Measurements from ENCODE around the gene P4HB. TPM values are rescaled to one million over a fixed set of nuclear protein-coding genes. Genes with fewer than 3 reads are reported as not detected.

P4HB gene
- total RNA-seq (2014; rRNA removed; shearing (Covaris generic)) = 800 and 860 TPM in 2 replicates
- polyA plus RNA-seq (2014; cell fraction: nucleus; rRNA removed) = 1,200 and 1,302 TPM in 2 replicates

GRCh38 chr17:81859906-81860755, at the start of gene P4HB:
Gene P4HB (minus strand): TSS chr17:81860535. CDS start chr17:81860471, 64 bp downstream.
- DNase-seq (ENCODE audit: extremely low read depth, low read depth) = no peak

GRCh38 chr17:81909231-81909630, 48.9 kb upstream of the P4HB start:
- no peak for DNase-seq (ENCODE audit: extremely low read depth, low read depth)

GRCh38 chr17:81908793-81909192, 48.5 kb upstream of the P4HB start:
- DNase-seq (ENCODE audit: extremely low read depth, low read depth) = no peak

DNA sequence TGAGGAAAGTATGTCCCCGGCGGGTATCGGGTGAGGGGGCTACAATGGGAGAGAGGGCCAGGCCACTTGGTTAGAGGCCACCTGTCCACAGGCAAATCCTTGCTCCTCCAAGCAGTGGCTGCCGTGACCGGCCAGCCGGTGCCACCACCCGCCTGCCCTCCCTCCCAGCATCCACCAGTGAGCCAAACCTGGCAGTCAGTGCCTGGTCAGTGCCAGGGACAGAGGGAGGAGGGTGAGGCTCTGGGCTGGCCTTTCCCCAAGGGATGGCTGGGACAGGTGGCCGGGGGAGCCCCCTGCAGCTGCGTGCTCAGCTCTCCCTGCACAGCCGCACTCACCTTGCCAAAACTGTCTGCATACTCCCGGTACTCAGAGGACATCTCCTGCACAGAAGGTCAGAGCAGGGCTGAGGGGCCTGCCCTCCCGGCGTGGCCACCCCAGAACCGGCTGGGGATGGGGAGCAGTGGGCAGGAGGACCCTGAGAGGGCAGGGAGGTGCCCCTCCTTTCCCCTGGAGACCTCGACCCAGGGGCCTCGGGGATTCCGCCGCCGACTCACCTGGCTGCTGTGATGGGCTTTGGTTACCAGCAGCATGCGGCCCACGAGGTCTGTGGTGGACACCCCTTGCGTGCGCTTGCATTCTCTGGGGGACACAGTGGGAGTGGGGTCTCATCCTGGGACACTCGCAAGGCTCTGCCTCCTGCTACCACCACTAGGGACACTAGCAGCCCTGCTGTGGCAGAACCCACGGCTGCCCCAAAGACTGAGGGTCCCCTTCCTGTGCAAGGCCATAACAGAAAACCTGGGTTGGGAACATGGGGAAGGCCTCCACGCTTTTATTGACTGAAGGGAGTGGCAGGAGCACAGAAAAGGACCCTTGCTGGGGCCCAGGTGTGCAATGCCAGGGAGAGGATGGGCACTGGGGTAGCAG, 47.1 kb upstream of the P4HB start:
- no peak for DNase-seq (ENCODE audit: extremely low read depth, low read depth)

DNA sequence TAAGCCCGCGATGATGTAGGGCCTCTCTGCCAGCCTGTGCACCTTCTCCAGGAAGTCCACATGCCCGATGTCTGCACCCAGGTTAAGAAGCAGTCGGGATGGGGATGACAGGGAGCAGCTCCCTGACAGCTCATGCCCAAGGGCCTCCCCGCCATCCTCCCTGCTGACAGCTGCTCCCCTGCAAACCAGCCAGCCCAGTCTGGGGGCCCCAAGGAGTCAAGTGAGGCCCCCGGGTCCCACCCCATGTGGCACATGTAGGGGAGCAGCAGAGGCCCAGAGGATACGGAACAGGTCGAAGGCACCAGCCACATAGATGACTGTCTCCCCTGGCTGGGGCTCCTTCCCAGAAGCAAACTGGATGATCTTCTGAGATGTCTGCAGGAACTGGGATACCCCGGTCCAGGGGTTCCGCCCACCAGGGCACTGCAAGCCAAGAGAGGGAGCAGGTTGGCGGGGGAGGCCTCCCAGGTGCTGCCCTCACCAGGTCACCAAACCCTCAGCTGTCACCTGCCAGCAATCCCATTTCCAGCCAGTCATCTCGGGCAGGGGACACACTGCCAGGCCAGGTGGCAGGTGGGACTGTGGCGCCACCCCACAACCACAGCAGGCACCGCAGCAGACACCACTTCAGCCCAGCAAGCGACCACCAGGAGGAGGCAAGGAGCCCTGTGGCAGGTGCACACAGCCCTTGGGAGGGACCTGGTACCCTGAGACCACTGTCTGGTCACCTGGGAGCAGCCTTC, 46.3 kb upstream of the P4HB start:
- DNase-seq (ENCODE audit: extremely low read depth, low read depth) = no peak

DNA sequence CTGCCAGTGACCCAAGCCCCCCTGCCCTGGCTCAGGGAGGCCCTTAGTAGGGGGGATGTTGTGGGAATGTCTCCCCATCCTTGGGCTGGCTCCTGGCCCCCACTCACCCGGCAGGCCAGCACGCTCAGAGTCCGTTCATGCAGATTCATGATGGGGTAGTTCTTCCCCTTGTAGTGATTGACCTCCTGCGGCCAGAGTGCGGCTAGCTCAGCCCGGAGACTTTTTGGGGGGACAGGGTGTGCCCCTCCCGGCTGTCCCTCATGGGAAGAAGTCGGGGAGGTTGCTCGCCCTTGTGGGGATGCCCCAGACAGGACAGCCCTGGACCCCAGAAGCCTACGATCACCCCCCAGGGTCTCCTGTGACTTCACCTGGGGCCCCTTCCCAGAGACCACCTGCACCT, 45.7 kb upstream of the P4HB start:
- no peak for DNase-seq (ENCODE audit: extremely low read depth, low read depth)

DNA sequence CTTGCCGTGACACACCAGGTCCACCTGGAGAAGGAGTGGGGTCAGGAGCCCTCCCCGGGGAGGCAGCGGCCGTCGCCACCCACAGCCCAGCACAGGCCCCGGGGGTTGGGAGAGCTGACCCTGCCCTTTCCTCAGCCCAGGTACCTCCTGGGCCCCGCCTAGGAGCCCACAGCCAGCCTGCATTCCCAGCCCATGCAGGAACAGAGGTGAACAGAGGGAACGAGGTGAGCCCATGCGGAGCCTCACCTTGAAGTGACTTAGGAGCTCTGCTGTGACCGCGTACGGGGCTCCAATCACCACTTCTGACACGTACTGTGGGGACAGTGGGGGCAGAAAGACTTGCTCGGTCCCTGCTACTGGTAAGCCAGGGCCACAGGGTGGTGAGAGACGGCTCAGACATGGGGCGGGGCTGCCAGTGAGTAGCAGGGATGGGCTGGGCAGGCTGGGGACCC, 45.1 kb upstream of the P4HB start:
- DNase-seq (ENCODE audit: extremely low read depth, low read depth) = no peak

- DNase-seq (ENCODE audit: extremely low read depth, low read depth) = no peak
Observed at GRCh38 chr17:81904600-81905423, 44.5 kb upstream of the P4HB start.

DNA sequence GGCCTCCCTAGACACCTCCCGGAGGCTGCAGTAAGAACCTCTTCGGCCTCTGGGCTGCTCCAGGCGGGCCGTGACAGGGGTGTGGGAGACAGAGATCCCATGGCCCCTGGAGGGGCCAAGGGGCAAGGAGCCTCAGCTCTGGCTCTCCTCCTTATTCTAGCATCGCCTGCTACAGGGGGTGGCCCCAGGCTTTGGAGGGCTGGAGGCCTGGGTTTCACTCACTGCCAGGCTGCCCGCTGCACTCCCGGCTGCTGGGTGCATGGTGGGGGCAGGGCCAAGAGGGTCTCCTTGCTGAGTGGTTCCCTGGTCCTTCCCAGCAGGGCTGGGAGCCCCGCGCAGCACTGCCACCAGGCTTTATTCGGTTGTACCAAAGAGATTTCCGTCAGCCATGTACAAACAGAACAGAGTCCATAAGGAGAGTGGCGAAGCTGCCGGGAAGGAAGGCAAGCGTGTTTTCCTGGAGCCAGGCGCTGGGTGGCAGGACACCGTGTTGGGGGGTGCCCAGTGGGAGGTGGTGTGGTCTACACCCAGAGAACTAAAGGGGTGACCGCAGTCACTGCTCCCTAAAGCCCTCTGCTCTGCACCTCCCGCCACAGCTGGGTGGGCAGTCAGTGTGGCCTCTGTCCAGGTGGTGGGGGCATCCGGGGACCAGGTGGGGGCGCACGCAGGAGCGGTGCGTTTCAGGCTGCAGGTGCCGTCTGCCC, 43.7 kb upstream of the P4HB start:
- no peak for DNase-seq (ENCODE audit: extremely low read depth, low read depth)

DNA sequence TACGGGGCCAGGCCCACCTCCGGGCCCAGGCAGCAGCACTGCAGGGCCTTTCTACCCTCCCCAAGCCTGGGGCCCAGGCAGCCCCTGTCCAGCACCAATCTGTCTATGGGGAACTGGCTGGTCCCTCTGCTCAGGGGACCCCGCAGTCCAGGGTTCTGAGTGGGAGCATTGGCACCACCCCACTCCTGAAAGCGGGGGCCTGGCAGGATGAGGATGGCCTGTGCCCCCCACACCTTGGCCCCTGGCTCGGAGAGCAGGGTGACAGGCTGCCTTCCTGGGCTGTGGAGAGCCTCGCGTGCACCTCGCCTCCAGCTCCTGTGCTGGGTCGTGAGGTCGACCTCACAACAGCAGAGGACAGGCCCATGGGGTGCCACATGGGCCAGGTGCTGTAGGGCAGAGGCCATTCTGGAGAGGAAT, 43.1 kb upstream of the P4HB start:
- no peak for DNase-seq (ENCODE audit: extremely low read depth, low read depth)

DNA sequence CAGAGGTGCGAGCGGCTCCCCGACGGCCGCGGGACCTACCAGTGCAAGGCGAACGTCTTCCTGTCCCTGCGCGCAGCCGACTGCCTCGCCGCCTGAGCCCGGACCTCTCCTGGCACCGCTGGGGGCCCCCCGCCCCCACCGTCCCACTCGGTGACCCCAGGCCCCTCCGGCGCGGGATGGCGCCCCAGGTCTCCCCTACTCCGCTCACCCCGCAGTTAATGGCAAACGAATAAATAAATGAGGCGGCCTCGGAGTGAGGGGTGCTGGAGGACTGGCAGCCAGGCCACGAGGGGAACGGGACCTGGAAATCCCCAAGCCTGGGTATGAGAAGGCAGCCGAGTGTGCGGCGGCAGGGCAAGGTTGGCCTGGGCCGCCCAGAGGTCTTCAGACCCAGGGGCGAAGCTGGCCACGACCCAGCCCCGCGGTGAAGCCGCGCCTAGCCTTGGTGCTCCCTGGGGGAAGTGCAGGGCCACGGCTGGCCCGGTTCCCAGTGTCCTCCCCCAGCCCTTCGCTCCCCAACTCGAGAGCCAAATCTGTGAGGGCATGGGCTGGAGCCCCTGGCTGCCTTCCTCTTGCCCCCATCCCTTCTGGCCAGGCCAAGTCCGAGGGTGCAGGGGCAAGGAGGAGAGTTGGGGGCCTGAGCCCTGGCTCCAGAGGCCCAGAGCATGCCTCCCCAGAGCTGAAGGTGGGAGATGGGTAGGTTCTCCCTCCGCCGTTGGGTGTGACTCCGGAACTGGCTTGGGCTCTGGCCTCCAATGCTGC, 42.5 kb upstream of the P4HB start:
- no peak for DNase-seq (ENCODE audit: extremely low read depth, low read depth)

GRCh38 chr17:81902023-81902652, 41.8 kb upstream of the P4HB start, which contains the start of gene NPB:
Gene NPB (plus strand): TSS chr17:81902238. CDS start chr17:81902278, 40 bp downstream.
- no peak for DNase-seq (ENCODE audit: extremely low read depth, low read depth)

DNA sequence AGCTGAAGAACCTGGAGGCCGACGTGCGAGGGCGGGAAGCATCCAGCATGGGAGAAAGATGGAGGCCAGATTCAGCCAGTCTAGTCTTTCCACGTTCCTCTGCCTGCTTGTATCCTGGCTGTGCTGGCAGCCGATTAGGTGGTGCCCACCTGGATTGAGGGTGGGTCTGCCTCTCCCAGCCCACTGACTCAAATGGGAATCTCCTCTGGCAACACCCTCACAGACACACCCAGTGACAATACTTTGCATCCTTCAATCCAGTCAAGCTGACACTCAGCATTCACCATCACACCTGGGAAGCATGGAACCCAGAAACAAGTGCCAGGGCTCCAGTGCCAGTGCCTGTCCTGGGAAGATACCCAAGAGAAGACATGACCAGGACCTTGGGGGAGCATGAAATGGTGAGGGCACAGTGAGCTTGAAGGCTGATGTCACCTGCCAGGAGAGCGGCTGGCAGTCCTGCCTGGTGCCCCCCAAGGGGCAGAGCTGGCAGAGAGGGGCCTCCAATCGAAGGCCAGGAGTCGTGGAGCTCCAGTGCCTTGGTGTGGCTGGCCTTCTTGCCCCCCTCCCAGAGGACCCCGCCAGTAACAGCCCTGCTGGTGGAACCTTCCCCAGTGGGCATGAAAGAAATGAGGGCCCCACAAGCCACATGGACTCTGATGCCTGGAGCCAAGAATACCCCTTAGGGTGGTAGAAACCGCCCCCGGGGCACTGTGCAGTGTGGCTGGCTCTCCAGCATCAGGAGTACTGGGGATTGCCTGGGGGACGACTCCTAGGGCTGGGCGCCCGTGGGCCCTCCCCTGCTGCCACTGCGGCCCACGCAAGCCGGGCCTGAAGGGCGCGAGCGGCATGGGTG, 41.1 kb upstream of the P4HB start:
- no peak for DNase-seq (ENCODE audit: extremely low read depth, low read depth)

DNA sequence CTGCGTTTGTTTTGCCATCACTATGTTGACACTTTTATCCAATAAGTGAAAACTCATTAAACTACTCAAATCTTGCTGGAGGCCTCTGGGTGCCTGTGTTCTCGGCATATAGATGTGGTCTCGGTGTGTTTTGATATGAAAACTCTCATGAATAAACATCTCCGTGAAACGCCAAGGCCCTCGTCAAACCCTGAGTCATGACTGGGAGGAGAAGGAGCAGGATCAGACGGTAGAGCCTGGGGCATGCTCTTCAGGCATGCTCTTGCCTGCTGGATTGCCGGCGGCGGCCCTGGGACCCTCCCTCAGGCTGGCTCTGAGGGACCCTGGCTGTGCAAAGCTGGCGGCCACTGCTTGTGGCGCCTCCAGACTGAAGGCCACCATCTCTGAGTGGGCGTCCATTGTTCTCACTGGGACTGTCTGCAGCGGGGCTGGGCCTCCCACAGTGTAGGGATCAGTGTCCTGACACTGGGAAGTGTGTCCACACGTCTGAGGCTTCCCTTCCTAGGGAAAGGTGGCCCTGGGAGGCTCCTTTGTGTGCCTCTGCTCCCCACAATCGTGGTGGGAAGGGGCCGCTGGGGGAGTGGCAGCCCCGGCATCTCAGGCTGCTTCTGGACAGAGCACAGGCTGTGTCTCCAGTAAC, 40.0 kb upstream of the P4HB start:
- no peak for DNase-seq (ENCODE audit: extremely low read depth, low read depth)

- DNase-seq (ENCODE audit: extremely low read depth, low read depth) = no peak
Observed at GRCh38 chr17:81899514-81900166, 39.3 kb upstream of the P4HB start.

GRCh38 chr17:81898885-81899284, 38.5 kb upstream of the P4HB start:
- DNase-seq (ENCODE audit: extremely low read depth, low read depth) = no peak

Measured in NCI-H460 (cell line).